ENCODE results near the gene MACF1. TPM values are rescaled to one million over a fixed set of nuclear protein-coding genes. Genes with fewer than 3 reads are reported as not detected.
"Not testable (repeated sequence)": the region's sequence is repeated elsewhere in the genome, so short reads cannot be mapped to it uniquely, and the experiment has no call there.

The MACF1 gene
- total and polyA plus RNA-seq, 9 donors = 198 to 352 (median 263) TPM

- H3K9me3 ChIP-seq (replicated peaks; ENCODE audit: control insufficient read depth, low read depth, low read length) = no peaks in the 10 kb centered on the region
- no peak overlapping the region for H3K27ac ChIP-seq (ENCODE audit: low read length)
- H3K4me3 ChIP-seq (ENCODE audit: low read length) = no peak overlapping the region
- no peaks in the 10 kb centered on the region for H3K27me3 ChIP-seq (ENCODE audit: control insufficient read depth, insufficient read depth, low read length)
- no CpG with 5 or more reads among the region's 8 CpGs for WGBS (ENCODE audit: insufficient coverage)
- H3K4me1 ChIP-seq (ENCODE audit: control insufficient read depth, insufficient read depth, low read length) = peaks cover 3% of the 10 kb centered on the region
- H3K36me3 ChIP-seq (ENCODE audit: control insufficient read depth, insufficient read depth, low read length) = no peaks in the 10 kb centered on the region
- no peak for DNase-seq
Observed at GRCh38 chr1:39194398-39195051, 10.0 kb upstream of the MACF1 start.

GRCh38 chr1:39195166-39196111 is 9.1 kb upstream of the MACF1 start:
- Histone ChIP-seq H3K4me3 (ENCODE audit: low read length) (no peak overlapping the region), H3K36me3 (ENCODE audit: control insufficient read depth, insufficient read depth, low read length) (no peaks in the 10 kb centered on the region), H3K9me3 (replicated peaks; ENCODE audit: control insufficient read depth, low read depth, low read length) (no peaks in the 10 kb centered on the region), H3K4me1 (ENCODE audit: control insufficient read depth, insufficient read depth, low read length) (peaks cover 3% of the 10 kb centered on the region), H3K27ac (ENCODE audit: low read length) (no peak overlapping the region), H3K27me3 (ENCODE audit: control insufficient read depth, insufficient read depth, low read length) (no peaks in the 10 kb centered on the region)
- WGBS (ENCODE audit: insufficient coverage) = 60% methylated on average over 1 of the region's 5 CpGs
- DNase-seq = no peak

- H3K27ac ChIP-seq (ENCODE audit: low read length) = peak overlapping the region; percentile 44
- peaks cover 3% of the 10 kb centered on the region for H3K4me1 ChIP-seq (ENCODE audit: control insufficient read depth, insufficient read depth, low read length)
- no peak overlapping the region for H3K4me3 ChIP-seq (ENCODE audit: low read length)
- peak; percentile 36 for DNase-seq
- WGBS (ENCODE audit: insufficient coverage) = no CpG with 5 or more reads among the region's 6 CpGs
- H3K9me3 ChIP-seq (replicated peaks; ENCODE audit: control insufficient read depth, low read depth, low read length) = no peaks in the 10 kb centered on the region
- H3K27me3 ChIP-seq (ENCODE audit: control insufficient read depth, insufficient read depth, low read length) = no peaks in the 10 kb centered on the region
- no peaks in the 10 kb centered on the region for H3K36me3 ChIP-seq (ENCODE audit: control insufficient read depth, insufficient read depth, low read length)
Observed at GRCh38 chr1:39196244-39197215, 8.0 kb upstream of the MACF1 start.

- H3K27ac ChIP-seq (ENCODE audit: low read length) = no peak overlapping the region
- WGBS (ENCODE audit: insufficient coverage) = no CpG with 5 or more reads among the region's 1 CpG
- H3K4me1 ChIP-seq (ENCODE audit: control insufficient read depth, insufficient read depth, low read length) = peaks cover 7% of the 10 kb centered on the region
Observed at GRCh38 chr1:39199593-39199992, 4.9 kb upstream of the MACF1 start.

GRCh38 chr1:39205102-39205780 is 746 bp downstream of the MACF1 start:
- Histone ChIP-seq H3K27ac (ENCODE audit: low read length) (peak overlapping the region; percentile 98), H3K4me1 (ENCODE audit: control insufficient read depth, insufficient read depth, low read length) (peaks cover 17% of the 10 kb centered on the region), H3K36me3 (ENCODE audit: control insufficient read depth, insufficient read depth, low read length) (no peaks in the 10 kb centered on the region), H3K4me3 (ENCODE audit: low read length) (peak overlapping the region; percentile 36), H3K27me3 (ENCODE audit: control insufficient read depth, insufficient read depth, low read length) (no peaks in the 10 kb centered on the region), H3K9me3 (replicated peaks; ENCODE audit: control insufficient read depth, low read depth, low read length) (no peaks in the 10 kb centered on the region)
- WGBS (ENCODE audit: insufficient coverage) = 20% methylated on average over 1 of the region's 4 CpGs
- DNase-seq = peak; percentile 76

More at GRCh38 chr1:39199593-39199992, 4.9 kb upstream of the MACF1 start:
- no peaks in the 10 kb centered on the region for H3K36me3 ChIP-seq (ENCODE audit: control insufficient read depth, insufficient read depth, low read length)
- H3K27me3 ChIP-seq (ENCODE audit: control insufficient read depth, insufficient read depth, low read length) = no peaks in the 10 kb centered on the region
- no peak for DNase-seq
- no peak overlapping the region for H3K4me3 ChIP-seq (ENCODE audit: low read length)
- H3K9me3 ChIP-seq (replicated peaks; ENCODE audit: control insufficient read depth, low read depth, low read length) = no peaks in the 10 kb centered on the region

GRCh38 chr1:39205781-39206464 is 1.4 kb downstream of the MACF1 start:
- no peaks in the 10 kb centered on the region for H3K9me3 ChIP-seq (replicated peaks; ENCODE audit: control insufficient read depth, low read depth, low read length)
- DNase-seq = peak; percentile 19
- WGBS (ENCODE audit: insufficient coverage) = no CpG with 5 or more reads among the region's 3 CpGs
- H3K4me3 ChIP-seq (ENCODE audit: low read length) = peak overlapping the region; percentile 36
- H3K27me3 ChIP-seq (ENCODE audit: control insufficient read depth, insufficient read depth, low read length) = no peaks in the 10 kb centered on the region
- peak overlapping the region; percentile 98 for H3K27ac ChIP-seq (ENCODE audit: low read length)
- peaks cover 17% of the 10 kb centered on the region for H3K4me1 ChIP-seq (ENCODE audit: control insufficient read depth, insufficient read depth, low read length)
- no peaks in the 10 kb centered on the region for H3K36me3 ChIP-seq (ENCODE audit: control insufficient read depth, insufficient read depth, low read length)

- H3K4me3 ChIP-seq (ENCODE audit: low read length); DNase-seq; H3K36me3 ChIP-seq (ENCODE audit: control insufficient read depth, insufficient read depth, low read length); H3K9me3 ChIP-seq (replicated peaks; ENCODE audit: control insufficient read depth, low read depth, low read length); H3K27me3 ChIP-seq (ENCODE audit: control insufficient read depth, insufficient read depth, low read length); H3K27ac ChIP-seq (ENCODE audit: low read length): not testable (repeated sequence)
- WGBS (ENCODE audit: insufficient coverage) = 92% methylated on average over 7 of the region's 12 CpGs
- peaks cover 17% of the 10 kb centered on the region for H3K4me1 ChIP-seq (ENCODE audit: control insufficient read depth, insufficient read depth, low read length)
Observed at GRCh38 chr1:39208360-39208759, 3.9 kb downstream of the MACF1 start.

- Histone ChIP-seq H3K4me3 (ENCODE audit: low read length) (no peak overlapping the region), H3K36me3 (ENCODE audit: control insufficient read depth, insufficient read depth, low read length) (peaks cover 9% of the 10 kb centered on the region), H3K9me3 (replicated peaks; ENCODE audit: control insufficient read depth, low read depth, low read length) (no peaks in the 10 kb centered on the region), H3K27me3 (ENCODE audit: control insufficient read depth, insufficient read depth, low read length) (no peaks in the 10 kb centered on the region), H3K27ac (ENCODE audit: low read length) (no peak overlapping the region), H3K4me1 (ENCODE audit: control insufficient read depth, insufficient read depth, low read length) (peaks cover 19% of the 10 kb centered on the region)
- no peak for DNase-seq
- WGBS (ENCODE audit: insufficient coverage) = 90% methylated on average over 2 of the region's 3 CpGs
Observed at GRCh38 chr1:39210649-39211048, 6.2 kb downstream of the MACF1 start.

- peaks cover 9% of the 10 kb centered on the region for H3K36me3 ChIP-seq (ENCODE audit: control insufficient read depth, insufficient read depth, low read length)
- 100% methylated on average over 5 of the region's 8 CpGs for WGBS (ENCODE audit: insufficient coverage)
- no peak overlapping the region for H3K4me3 ChIP-seq (ENCODE audit: low read length)
- H3K27ac ChIP-seq (ENCODE audit: low read length) = no peak overlapping the region
- peaks cover 19% of the 10 kb centered on the region for H3K4me1 ChIP-seq (ENCODE audit: control insufficient read depth, insufficient read depth, low read length)
- no peaks in the 10 kb centered on the region for H3K27me3 ChIP-seq (ENCODE audit: control insufficient read depth, insufficient read depth, low read length)
- no peak for DNase-seq
- H3K9me3 ChIP-seq (replicated peaks; ENCODE audit: control insufficient read depth, low read depth, low read length) = no peaks in the 10 kb centered on the region
Observed at GRCh38 chr1:39212499-39212898, 8.0 kb downstream of the MACF1 start.
